HG03571 (cell line): ENCODE measurements around the gene TBC1D22B.
"Not testable (repeated sequence)": the region's sequence is repeated elsewhere in the genome, so short reads cannot be mapped to it uniquely, and the experiment has no call there.

Experiments
- ATAC-seq: cut with Tn5 transposase; IDR thresholded peaks from one replicate; pipeline ENCODE4 v1.9.1; 2021; ENCODE audit not compliant: unreplicated experiment

TBC1D22B gene

GRCh38 chr6:37321101-37321500 lies 63.5 kb downstream of the TBC1D22B start:
- no peak for ATAC-seq

GRCh38 chr6:37321516-37322415 lies 64.2 kb downstream of the TBC1D22B start:
- ATAC-seq, result no peak

GRCh38 chr6:37323580-37323979 lies 66.0 kb downstream of the TBC1D22B start:
- ATAC-seq, result no peak

GRCh38 chr6:37324131-37325033 lies 66.8 kb downstream of the TBC1D22B start:
- no peak for ATAC-seq

- not testable (repeated sequence) for ATAC-seq
Measured at GRCh38 chr6:37330345-37330744, 72.8 kb downstream of the TBC1D22B start.

DNA sequence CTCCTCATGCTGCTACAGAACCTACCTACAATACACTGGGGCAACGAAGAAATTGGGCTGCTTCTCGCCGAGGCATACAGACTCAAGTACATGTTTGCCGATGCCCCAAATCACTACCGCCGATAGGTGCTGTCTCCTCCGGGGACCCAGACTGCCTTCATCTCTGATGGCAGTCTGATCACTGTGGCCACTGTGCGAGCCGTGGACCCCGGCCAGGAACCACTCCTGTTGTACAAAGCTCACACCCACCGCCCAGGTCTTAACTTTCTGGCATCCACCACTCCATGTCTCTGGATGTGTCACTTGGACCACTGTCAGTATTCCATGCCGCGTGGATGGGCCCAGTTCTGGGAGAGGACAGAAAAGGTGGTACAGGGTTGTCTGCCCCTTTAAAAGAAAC lies 73.5 kb downstream of the TBC1D22B start:
- ATAC-seq, result no peak

GRCh38 chr6:37332894-37333293 lies 75.3 kb downstream of the TBC1D22B start:
- no peak for ATAC-seq

GRCh38 chr6:37334047-37334446 lies 76.5 kb downstream of the TBC1D22B start:
- ATAC-seq, result no peak

- ATAC-seq, result not testable (repeated sequence)
Measured at GRCh38 chr6:37338317-37338716, 80.7 kb downstream of the TBC1D22B start.

GRCh38 chr6:37338745-37339255 lies 81.2 kb downstream of the TBC1D22B start:
- ATAC-seq, result no peak

- ATAC-seq, result no peak
Measured at GRCh38 chr6:37339741-37340638, 82.4 kb downstream of the TBC1D22B start.

- ATAC-seq, result no peak
Measured at GRCh38 chr6:37340639-37340943, 83.0 kb downstream of the TBC1D22B start.

DNA sequence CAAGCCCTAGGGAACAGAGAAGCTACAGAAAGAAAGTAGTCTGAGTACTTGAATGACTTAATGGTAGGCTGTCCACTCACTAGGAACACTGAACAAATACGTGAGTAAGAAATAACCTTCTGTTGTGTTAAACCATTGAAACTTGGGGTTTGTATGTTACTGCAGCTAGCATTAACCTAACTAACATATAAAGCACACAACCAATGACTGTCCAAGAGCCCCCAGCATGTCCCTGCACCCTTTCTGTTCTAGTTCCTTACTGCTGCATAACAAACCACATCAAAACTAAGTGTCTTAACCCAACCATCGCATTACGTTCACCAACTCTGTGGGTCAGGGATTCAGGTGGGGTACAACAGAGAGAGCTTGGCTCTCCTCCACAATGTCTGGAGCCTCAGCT lies 85.7 kb downstream of the TBC1D22B start:
- no peak for ATAC-seq

GRCh38 chr6:37344308-37344707 lies 86.7 kb downstream of the TBC1D22B start:
- no peak for ATAC-seq

- not testable (repeated sequence) for ATAC-seq
Measured at GRCh38 chr6:37345804-37346203, 88.2 kb downstream of the TBC1D22B start.

- no peak for ATAC-seq
Measured at GRCh38 chr6:37347177-37347576, 89.6 kb downstream of the TBC1D22B start.

DNA sequence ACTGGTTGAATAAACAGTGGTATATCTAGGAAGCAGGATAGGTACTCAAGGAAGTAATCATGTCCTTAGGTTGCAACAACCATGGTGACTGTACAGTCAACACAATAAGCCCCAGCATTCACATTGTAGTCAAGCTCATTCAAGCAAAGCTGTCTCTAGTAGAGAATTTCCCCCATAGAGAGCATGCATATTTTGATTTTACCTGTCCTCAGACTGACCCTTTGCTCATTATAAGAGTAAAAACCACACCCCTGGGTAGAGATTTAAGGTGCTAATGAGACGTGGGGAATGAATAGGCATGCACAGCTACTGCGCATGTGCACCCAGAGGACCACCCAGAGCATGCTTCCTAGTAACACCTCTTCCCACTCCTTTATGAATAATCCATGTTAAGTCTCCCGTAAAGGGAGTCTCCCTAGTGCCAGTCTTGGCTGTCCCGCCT lies 90.1 kb downstream of the TBC1D22B start:
- no peak for ATAC-seq

GRCh38 chr6:37351027-37351426 lies 93.5 kb downstream of the TBC1D22B start:
- no peak for ATAC-seq

GRCh38 chr6:37352384-37352783 lies 94.8 kb downstream of the TBC1D22B start:
- ATAC-seq, result no peak

- ATAC-seq, result peak; percentile 82
Measured at GRCh38 chr6:37353761-37354525, 96.4 kb downstream of the TBC1D22B start, which contains the start of gene RNF8. RNF8 (plus strand) TSS chr6:37353983; CDS start chr6:37354165, 182 bp downstream.
